RWPE2 (cell line): Measurements from ENCODE around the gene DCTN5.

Source experiments
- ATAC-seq: fragments of 200-7000 bp; cut with Tn5 transposase; 3 replicates; pipeline ENCODE4 v1.9.1; 2021; ENCODE audit warnings: low read depth
- DNase-seq: peaks from one replicate; pipeline ENCODE4 v3.0.0-alpha.2; 2020; ENCODE audit warnings: low spot score
- H3K27ac ChIP-seq: fragments of 450-650 bp; 2 replicates; pipeline ENCODE4 v1.5.1; 2017; ENCODE audit warnings: mild to moderate bottlenecking; ENCODE audit not compliant: poor library complexity, severe bottlenecking
- H3K27me3 ChIP-seq: fragments of 250-450 bp; sonication (Bioruptor Pico); 2 replicates; pipeline ENCODE4 v1.5.1; 2021; ENCODE audit warnings: mild to moderate bottlenecking, moderate library complexity; ENCODE audit not compliant: insufficient read depth, poor library complexity, severe bottlenecking
- H3K36me3 ChIP-seq: fragments of 250-450 bp; sonication (Bioruptor Pico); 2 replicates; pipeline ENCODE4 v1.5.1; 2020; ENCODE audit warnings: low read depth, mild to moderate bottlenecking, moderate library complexity
- H3K4me1 ChIP-seq: fragments of 250-450 bp; sonication (Bioruptor Pico); 2 replicates; pipeline ENCODE4 v1.5.1; 2021; ENCODE audit warnings: mild to moderate bottlenecking, moderate library complexity; ENCODE audit not compliant: insufficient read depth, poor library complexity, severe bottlenecking
- H3K4me3 ChIP-seq: fragments of 250-450 bp; sonication (Bioruptor Pico); 2 replicates; pipeline ENCODE4 v1.5.1; 2021; ENCODE audit warnings: mild to moderate bottlenecking, moderate library complexity; ENCODE audit not compliant: severe bottlenecking
- H3K9me3 ChIP-seq: fragments of 250-450 bp; sonication (Bioruptor Pico); 2 replicates; pipeline ENCODE4 v1.5.1; 2021; ENCODE audit warnings: mild to moderate bottlenecking, moderate library complexity; ENCODE audit not compliant: severe bottlenecking
- TF ChIP-seq, protein P1 (sequence below): fragments of 450-650 bp; IDR thresholded peaks from one replicate; pipeline ENCODE4 v1.5.1; 2017; ENCODE audit warnings: mild to moderate bottlenecking, moderate library complexity; ENCODE audit not compliant: poor library complexity, severe bottlenecking

DCTN5 gene

DNA sequence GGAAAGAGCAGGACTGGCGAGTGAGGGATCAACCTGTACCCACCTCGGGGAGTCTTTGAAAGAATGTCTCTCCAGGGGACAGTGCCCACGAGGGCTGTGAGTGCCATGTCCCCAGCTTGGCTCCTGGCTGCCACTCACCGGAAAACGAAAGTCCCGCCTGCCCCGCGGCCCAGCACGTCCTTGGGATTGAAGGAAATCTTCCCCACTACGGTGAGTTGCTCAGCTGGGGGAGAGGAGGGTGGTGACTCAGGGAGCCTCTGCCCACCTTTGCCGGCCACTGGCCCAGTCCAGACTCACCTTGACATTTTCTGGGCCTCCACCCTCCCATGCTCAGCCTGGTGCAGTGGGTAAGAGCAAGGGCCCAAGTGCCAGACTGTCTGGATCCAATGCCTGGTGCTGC, 54.5 kb downstream of the DCTN5 start:
- Histone ChIP-seq H3K4me3 (no peak overlapping the region), H3K36me3 (peaks cover 3% of the 10 kb centered on the region), H3K27ac (no peak overlapping the region), H3K9me3 (no peaks in the 10 kb centered on the region), H3K27me3 (no peaks in the 10 kb centered on the region), H3K4me1 (no peaks in the 10 kb centered on the region)
- ATAC-seq (no peak), DNase-seq (no peak)
- TF ChIP-seq, protein P1, sequence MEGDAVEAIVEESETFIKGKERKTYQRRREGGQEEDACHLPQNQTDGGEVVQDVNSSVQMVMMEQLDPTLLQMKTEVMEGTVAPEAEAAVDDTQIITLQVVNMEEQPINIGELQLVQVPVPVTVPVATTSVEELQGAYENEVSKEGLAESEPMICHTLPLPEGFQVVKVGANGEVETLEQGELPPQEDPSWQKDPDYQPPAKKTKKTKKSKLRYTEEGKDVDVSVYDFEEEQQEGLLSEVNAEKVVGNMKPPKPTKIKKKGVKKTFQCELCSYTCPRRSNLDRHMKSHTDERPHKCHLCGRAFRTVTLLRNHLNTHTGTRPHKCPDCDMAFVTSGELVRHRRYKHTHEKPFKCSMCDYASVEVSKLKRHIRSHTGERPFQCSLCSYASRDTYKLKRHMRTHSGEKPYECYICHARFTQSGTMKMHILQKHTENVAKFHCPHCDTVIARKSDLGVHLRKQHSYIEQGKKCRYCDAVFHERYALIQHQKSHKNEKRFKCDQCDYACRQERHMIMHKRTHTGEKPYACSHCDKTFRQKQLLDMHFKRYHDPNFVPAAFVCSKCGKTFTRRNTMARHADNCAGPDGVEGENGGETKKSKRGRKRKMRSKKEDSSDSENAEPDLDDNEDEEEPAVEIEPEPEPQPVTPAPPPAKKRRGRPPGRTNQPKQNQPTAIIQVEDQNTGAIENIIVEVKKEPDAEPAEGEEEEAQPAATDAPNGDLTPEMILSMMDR: no peak

DNA sequence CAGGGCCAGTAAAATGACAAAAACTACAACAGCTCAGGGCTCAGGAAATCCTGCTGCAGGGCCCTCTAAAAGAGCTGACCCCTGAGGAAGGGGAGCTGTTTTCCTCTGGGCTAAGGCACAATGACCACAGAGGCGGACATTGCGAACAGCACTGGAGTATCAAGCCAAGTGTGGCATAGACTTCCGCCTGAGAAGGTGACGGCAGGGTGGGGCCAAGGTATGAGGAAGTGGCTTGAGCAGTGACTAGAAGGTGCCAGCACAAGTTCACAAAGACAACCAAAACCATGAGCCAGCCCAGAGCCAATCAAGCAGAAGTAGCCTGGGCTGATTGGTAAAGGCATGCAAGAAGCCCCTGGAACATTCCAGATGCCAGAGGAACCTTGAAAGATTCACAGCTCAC, 57.8 kb downstream of the DCTN5 start:
- Histone ChIP-seq H3K36me3 (no peaks in the 10 kb centered on the region), H3K27ac (no peak overlapping the region), H3K4me1 (no peaks in the 10 kb centered on the region), H3K4me3 (no peak overlapping the region), H3K9me3 (peaks cover 4% of the 10 kb centered on the region), H3K27me3 (no peaks in the 10 kb centered on the region)
- TF ChIP-seq, protein P1: no peak
- no peak for ATAC-seq
- DNase-seq: no peak

DNA sequence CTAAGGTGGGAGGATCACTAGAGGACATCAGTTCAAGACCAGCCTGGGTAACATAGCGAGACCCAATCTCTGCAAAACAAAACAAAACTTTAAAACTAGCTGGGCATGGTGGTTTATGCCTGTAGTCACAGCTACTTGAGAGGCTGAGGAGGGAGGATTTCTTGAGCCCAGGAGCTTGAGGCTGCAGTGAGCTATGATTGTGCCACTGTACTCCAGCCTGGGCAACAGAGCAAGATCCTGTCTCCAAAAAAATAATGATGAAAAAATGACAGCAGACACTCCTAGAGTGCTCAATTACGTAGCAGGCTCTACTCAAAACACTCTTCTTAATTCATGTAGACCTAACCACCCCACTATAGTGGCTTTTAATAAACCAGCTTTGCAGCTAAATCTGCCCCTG, 58.8 kb downstream of the DCTN5 start:
- no peak overlapping the region for H3K4me3 ChIP-seq
- H3K9me3 ChIP-seq: peaks cover 4% of the 10 kb centered on the region
- no peaks in the 10 kb centered on the region for H3K4me1 ChIP-seq
- ATAC-seq: no peak
- H3K27ac ChIP-seq: no peak overlapping the region
- no peaks in the 10 kb centered on the region for H3K36me3 ChIP-seq
- TF ChIP-seq, protein P1: no peak
- DNase-seq: no peak
- H3K27me3 ChIP-seq: no peaks in the 10 kb centered on the region

DNA sequence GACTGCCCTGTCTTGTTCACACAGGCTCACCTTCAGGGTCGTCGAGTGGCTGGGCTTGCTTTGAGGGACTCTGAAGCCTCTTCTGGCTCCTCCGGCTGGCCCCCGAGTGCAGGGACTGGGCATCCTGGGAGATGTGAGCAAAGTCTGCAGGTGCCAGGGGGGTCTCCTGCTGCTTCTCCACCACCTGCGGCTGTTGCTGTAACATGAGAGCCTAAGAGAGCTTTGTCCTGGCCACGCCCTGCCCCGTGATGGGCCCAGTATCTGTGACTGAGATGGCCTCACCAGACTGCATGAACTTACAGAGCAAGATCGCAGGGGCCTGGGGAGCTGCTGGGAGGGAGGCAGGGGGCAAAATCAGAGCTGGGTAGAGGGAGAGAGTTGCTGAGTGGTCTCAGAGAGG, 59.2 kb downstream of the DCTN5 start:
- no peak for DNase-seq
- Histone ChIP-seq H3K27me3 (no peaks in the 10 kb centered on the region), H3K4me3 (no peak overlapping the region), H3K4me1 (no peaks in the 10 kb centered on the region), H3K27ac (no peak overlapping the region), H3K9me3 (peaks cover 4% of the 10 kb centered on the region), H3K36me3 (no peaks in the 10 kb centered on the region)
- no peak for ATAC-seq
- TF ChIP-seq, protein P1: no peak

DNA sequence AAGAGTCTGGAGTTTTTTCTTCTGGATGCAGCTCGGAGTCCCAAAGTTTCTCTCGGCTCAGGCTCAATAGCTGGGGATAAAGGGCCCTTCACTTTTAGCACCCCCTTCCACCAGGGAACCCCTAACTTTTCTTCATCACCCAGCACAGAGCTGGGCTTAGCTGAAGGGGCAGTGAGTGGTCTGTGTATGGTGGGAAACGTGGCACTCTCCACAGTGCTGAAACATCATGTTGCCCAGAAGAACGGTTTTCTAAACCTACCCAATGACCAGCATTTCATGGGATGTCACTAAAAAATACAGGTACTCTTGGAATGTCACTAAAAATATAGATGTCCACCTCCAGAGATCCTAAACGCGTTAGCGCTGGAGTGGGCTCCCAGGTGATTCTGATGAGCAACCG, 59.8 kb downstream of the DCTN5 start:
- H3K9me3 ChIP-seq: peaks cover 4% of the 10 kb centered on the region
- no peaks in the 10 kb centered on the region for H3K4me1 ChIP-seq
- H3K27ac ChIP-seq: no peak overlapping the region
- TF ChIP-seq, protein P1: no peak
- no peak overlapping the region for H3K4me3 ChIP-seq
- H3K36me3 ChIP-seq: no peaks in the 10 kb centered on the region
- no peaks in the 10 kb centered on the region for H3K27me3 ChIP-seq
- ATAC-seq (no peak), DNase-seq (no peak)
